Measurements from ENCODE around the gene GDPD5. TPM values are rescaled to one million over a fixed set of nuclear protein-coding genes. Genes with fewer than 3 reads are reported as not detected.

The GDPD5 gene
- total RNA-seq, 2 experiments from 2014 or later, result 26.5 to 32.0 TPM

GRCh38 chr11:75493626-75494025 is 32.1 kb downstream of the GDPD5 start:
- POLR2A ChIA-PET, result interaction anchor here (0.7 kb wide), 1 partner anchor 32 kb away, joined by 3 read pairs; the partner anchor contains the start of gene GDPD5
- no peak for DNase-seq
- CTCF ChIA-PET, result interaction anchor here (0.6 kb wide), 1 partner anchor 32 kb away, joined by 3 read pairs; the partner anchor contains the start of gene GDPD5
- Mint-ChIP-seq H3K36me3 (no peaks in the 10 kb centered on the region), H3K27me3 (no peaks in the 10 kb centered on the region), H3K4me3 (no peak overlapping the region), H3K27ac (no peak overlapping the region), H3K9me3 (no peaks in the 10 kb centered on the region), H3K4me1 (ENCODE audit: low read depth) (peaks cover 28% of the 10 kb centered on the region)
- intact Hi-C loops (cut with micrococcal nuclease), result no loop called here

- H3K27ac Mint-ChIP-seq, result peak overlapping the region; percentile 90
- H3K4me3 Mint-ChIP-seq, result peak overlapping the region; percentile 73
- intact Hi-C loops (cut with micrococcal nuclease), result no loop called here
- H3K27me3 Mint-ChIP-seq, result no peaks in the 10 kb centered on the region
- H3K9me3 Mint-ChIP-seq, result no peaks in the 10 kb centered on the region
- DNase-seq, result peak; percentile 83
- no peaks in the 10 kb centered on the region for H3K36me3 Mint-ChIP-seq
- H3K4me1 Mint-ChIP-seq (ENCODE audit: low read depth), result peaks cover 22% of the 10 kb centered on the region
- POLR2A ChIA-PET, result interaction anchor here (1.0 to 1.6 kb wide), 2 partner anchors 33 to 74 kb away, joined by 3 to 5 read pairs; no protein-coding TSS in a partner anchor
- CTCF ChIA-PET, result interaction anchor here (0.9 kb wide), 1 partner anchor 46 kb away, joined by 3 read pairs; no protein-coding TSS in a partner anchor
Measured at GRCh38 chr11:75492181-75492820, 33.4 kb downstream of the GDPD5 start.

GRCh38 chr11:75491465-75491864 is 34.3 kb downstream of the GDPD5 start:
- POLR2A ChIA-PET, result interaction anchor here (1.0 to 1.6 kb wide), 2 partner anchors 34 to 73 kb away, joined by 3 to 5 read pairs; no protein-coding TSS in a partner anchor
- Mint-ChIP-seq H3K27me3 (no peaks in the 10 kb centered on the region), H3K36me3 (no peaks in the 10 kb centered on the region), H3K4me1 (ENCODE audit: low read depth) (peaks cover 22% of the 10 kb centered on the region), H3K9me3 (no peaks in the 10 kb centered on the region), H3K27ac (peak overlapping the region; percentile 90), H3K4me3 (peak overlapping the region; percentile 73)
- DNase-seq, result no peak
- CTCF ChIA-PET, result no interaction called here
- intact Hi-C loops (cut with micrococcal nuclease), result no loop called here

GRCh38 chr11:75490221-75491181 is 35.2 kb downstream of the GDPD5 start:
- intact Hi-C loops (cut with micrococcal nuclease), result no loop called here
- Mint-ChIP-seq H3K27ac (no peak overlapping the region), H3K4me3 (no peak overlapping the region), H3K27me3 (no peaks in the 10 kb centered on the region), H3K9me3 (no peaks in the 10 kb centered on the region), H3K4me1 (ENCODE audit: low read depth) (peaks cover 22% of the 10 kb centered on the region), H3K36me3 (no peaks in the 10 kb centered on the region)
- CTCF ChIA-PET, result interaction anchor here (0.6 to 1.5 kb wide), 5 partner anchors 39 to 644 kb away, joined by 3 to 5 read pairs (median 3); no protein-coding TSS in a partner anchor
- DNase-seq, result no peak
- POLR2A ChIA-PET, result no interaction called here

GRCh38 chr11:75487365-75487764 is 38.4 kb downstream of the GDPD5 start:
- Mint-ChIP-seq H3K9me3 (no peaks in the 10 kb centered on the region), H3K36me3 (no peaks in the 10 kb centered on the region), H3K27me3 (no peaks in the 10 kb centered on the region), H3K27ac (no peak overlapping the region), H3K4me3 (no peak overlapping the region), H3K4me1 (ENCODE audit: low read depth) (peaks cover 20% of the 10 kb centered on the region)
- CTCF ChIA-PET, result interaction anchor here (0.8 to 0.9 kb wide), 2 partner anchors 58 to 98 kb away, joined by 3 read pairs; no protein-coding TSS in a partner anchor
- POLR2A ChIA-PET, result no interaction called here
- intact Hi-C loops (cut with micrococcal nuclease), result no loop called here
- DNase-seq, result no peak

- Mint-ChIP-seq H3K4me1 (ENCODE audit: low read depth) (peaks cover 4% of the 10 kb centered on the region), H3K36me3 (no peaks in the 10 kb centered on the region)
- CTCF ChIA-PET, result no interaction called here
Measured at GRCh38 chr11:75485742-75486141, 40.0 kb downstream of the GDPD5 start.

GRCh38 chr11:75482931-75483469 is 42.7 kb downstream of the GDPD5 start:
- Mint-ChIP-seq H3K36me3 (no peaks in the 10 kb centered on the region), H3K9me3 (no peaks in the 10 kb centered on the region), H3K4me1 (ENCODE audit: low read depth) (no peaks in the 10 kb centered on the region), H3K27ac (no peak overlapping the region), H3K4me3 (no peak overlapping the region), H3K27me3 (no peaks in the 10 kb centered on the region)
- intact Hi-C loops (cut with micrococcal nuclease), result no loop called here
- ChIA-PET CTCF (no interaction called here), POLR2A (no interaction called here)
- DNase-seq, result no peak

More at GRCh38 chr11:75485742-75486141, 40.0 kb downstream of the GDPD5 start:
- no peak overlapping the region for H3K27ac Mint-ChIP-seq
- intact Hi-C loops (cut with micrococcal nuclease), result no loop called here
- no peak for DNase-seq
- no peak overlapping the region for H3K4me3 Mint-ChIP-seq
- no peaks in the 10 kb centered on the region for H3K27me3 Mint-ChIP-seq
- POLR2A ChIA-PET, result no interaction called here
- no peaks in the 10 kb centered on the region for H3K9me3 Mint-ChIP-seq

GRCh38 chr11:75481922-75482606 is 43.7 kb downstream of the GDPD5 start:
- no peak for DNase-seq
- H3K27ac Mint-ChIP-seq, result no peak overlapping the region

GRCh38 chr11:75481223-75481921 is 44.4 kb downstream of the GDPD5 start:
- POLR2A ChIA-PET, result no interaction called here
- Mint-ChIP-seq H3K36me3 (no peaks in the 10 kb centered on the region), H3K9me3 (no peaks in the 10 kb centered on the region), H3K4me3 (no peak overlapping the region), H3K4me1 (ENCODE audit: low read depth) (peaks cover 2% of the 10 kb centered on the region), H3K27ac (no peak overlapping the region), H3K27me3 (no peaks in the 10 kb centered on the region)
- CTCF ChIA-PET, result interaction anchor here (1.5 kb wide), 1 partner anchor 44 kb away, joined by 5 read pairs; the partner anchor contains the start of gene GDPD5
- DNase-seq, result no peak
- intact Hi-C loops (cut with micrococcal nuclease), result no loop called here

More at GRCh38 chr11:75481922-75482606, 43.7 kb downstream of the GDPD5 start:
- no peak overlapping the region for H3K4me3 Mint-ChIP-seq
- CTCF ChIA-PET, result no interaction called here
- H3K36me3 Mint-ChIP-seq, result no peaks in the 10 kb centered on the region
- peaks cover 2% of the 10 kb centered on the region for H3K4me1 Mint-ChIP-seq (ENCODE audit: low read depth)
- POLR2A ChIA-PET, result no interaction called here
- intact Hi-C loops (cut with micrococcal nuclease), result no loop called here
- H3K27me3 Mint-ChIP-seq, result no peaks in the 10 kb centered on the region
- H3K9me3 Mint-ChIP-seq, result no peaks in the 10 kb centered on the region

GRCh38 chr11:75480185-75481175 is 45.3 kb downstream of the GDPD5 start:
- H3K9me3 Mint-ChIP-seq, result no peaks in the 10 kb centered on the region
- no peaks in the 10 kb centered on the region for H3K36me3 Mint-ChIP-seq
- H3K4me3 Mint-ChIP-seq, result no peak overlapping the region
- H3K27ac Mint-ChIP-seq, result no peak overlapping the region
- CTCF ChIA-PET, result interaction anchor here (1.5 kb wide), 1 partner anchor 45 kb away, joined by 5 read pairs; the partner anchor contains the start of gene GDPD5
- peaks cover 10% of the 10 kb centered on the region for H3K4me1 Mint-ChIP-seq (ENCODE audit: low read depth)
- no peak for DNase-seq
- intact Hi-C loops (cut with micrococcal nuclease), result no loop called here
- H3K27me3 Mint-ChIP-seq, result no peaks in the 10 kb centered on the region
- POLR2A ChIA-PET, result no interaction called here
